DMS79 treated with DMSO at 0.1 percent for 48 hours (cell line): ENCODE measurements around the gene PHF14.

ENCODE experiments used
- DNase-seq: peaks from one replicate; lab custom pipeline; 2025; lab: John Stamatoyannopoulos, UW

Gene PHF14

DNA sequence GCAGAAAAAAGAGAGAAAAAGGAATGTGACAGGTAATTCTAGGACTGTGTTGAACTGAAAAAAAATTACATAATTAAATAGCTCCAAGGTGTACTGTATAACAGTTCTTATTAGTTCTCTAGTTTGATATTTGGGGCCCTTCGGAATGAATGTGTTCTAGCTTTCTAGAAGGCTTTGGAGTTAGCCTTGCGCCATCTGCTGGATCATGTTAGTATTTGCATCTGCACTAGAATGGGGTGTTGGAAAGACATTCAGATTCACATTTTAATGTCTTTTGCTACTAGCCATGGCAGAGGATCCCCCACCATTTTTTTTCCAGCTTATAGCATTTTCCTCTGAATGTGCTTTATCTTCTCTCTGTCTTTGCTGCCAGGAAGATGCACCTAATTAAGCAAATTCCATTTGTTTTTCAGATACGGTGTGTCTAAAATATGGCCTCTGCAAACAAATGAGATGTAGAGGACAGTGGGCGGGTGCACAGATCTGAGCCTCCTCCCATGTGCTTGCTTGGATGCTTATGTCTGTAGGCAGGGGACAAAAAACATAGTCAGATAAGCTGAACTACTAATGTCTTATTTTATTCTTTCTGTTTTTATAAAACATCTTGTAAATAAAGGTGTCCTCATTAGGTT, 238.5 kb downstream of the PHF14 start:
- DNase-seq = peak; percentile 79

DNA sequence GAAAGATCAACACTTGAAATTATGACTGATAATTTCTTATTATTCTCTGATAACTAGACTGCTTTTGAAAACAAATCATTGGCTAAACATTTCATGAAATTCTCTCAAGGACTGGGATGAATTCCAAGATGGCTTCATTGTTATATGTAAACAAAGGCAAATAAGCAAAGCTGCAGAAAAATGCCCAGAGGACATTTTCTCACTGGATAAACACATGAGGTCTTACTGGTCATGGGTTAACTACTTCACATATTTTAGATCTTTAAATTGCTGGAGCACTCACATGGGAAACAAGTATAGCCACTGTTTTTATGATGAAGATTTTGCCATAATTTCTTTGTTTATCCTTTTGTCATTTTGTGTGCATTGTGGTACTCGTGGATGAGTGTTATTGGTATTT, 239.1 kb downstream of the PHF14 start:
- peak; percentile 45 for DNase-seq

DNA sequence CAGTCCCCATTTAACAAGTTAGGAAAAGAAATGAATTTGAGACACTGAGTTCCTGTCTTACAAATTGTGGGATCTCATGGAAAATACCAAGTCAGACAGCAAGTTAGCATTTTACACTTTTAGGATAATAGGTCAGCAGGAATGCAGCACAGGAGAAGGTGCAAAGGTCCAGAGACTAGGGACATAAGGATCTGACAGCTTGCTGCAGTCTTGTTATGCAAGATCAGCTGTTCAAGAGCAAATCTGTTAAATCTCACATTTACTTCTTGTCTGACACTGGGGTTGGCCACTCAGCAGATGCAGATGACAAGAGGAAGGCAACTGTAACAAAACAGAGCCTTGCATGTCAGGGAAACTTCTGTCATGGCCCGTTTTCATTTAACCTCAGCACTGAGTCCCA, 239.6 kb downstream of the PHF14 start:
- DNase-seq = no peak

DNA sequence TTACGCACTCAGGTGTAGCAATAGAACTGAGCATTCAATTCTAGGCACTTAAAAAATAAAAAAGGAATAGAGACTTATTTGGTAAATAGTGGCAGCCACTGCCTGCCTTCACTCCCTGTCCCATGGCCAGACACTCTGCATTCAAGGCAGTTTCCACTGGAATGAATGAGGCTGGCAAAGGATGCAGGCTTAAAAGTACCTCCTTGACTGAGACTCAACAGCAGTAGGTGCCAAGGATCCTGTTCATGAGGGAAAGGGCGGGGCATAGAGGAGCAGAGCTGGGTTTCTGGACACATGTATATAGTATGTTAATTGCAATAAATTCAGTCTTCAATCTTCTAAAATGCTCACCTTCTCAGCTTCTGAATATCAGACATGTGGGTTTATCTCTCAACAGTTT, 242.6 kb downstream of the PHF14 start:
- peak; percentile 60 for DNase-seq

DNA sequence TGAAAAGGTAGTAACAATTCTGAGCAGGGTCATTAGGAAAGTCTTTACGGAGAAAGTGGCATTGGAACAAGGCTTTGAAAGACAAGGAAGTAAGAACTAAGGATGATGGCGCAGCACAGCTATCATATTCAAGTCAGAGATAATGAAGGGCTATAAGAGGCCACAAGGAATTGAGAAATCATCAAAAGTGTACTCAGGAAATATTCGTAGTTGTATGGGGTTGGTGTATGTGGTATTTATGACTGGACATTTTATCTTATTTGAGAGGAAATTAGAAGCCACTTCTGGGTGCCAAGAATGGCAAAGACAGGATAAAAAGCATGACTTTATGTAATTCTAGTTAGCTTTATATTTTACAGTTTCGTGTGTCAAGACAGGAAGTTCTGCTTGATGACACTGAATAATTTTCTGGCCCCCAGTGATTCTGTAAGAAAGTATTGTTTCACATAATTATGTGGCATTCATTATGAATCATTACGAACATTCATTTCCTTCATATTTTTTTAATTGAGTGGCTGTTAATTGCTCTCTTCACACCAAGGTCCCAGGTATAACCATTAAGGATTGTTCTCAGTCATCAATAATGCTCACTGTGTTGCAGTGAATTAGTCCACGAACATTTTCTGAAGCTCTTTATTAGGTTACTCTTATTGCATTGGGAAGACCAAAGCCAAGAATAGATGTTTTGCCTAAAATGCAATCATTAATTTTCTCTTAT, 244.3 kb downstream of the PHF14 start:
- no peak for DNase-seq
